ENCODE measurements around the gene AKAP13. TPM values are rescaled to one million over a fixed set of nuclear protein-coding genes. Genes with fewer than 3 reads are reported as not detected.

Gene AKAP13
- total RNA-seq, 4 donors from 2014 or later = 189 to 405 (median 244) TPM

GRCh38 chr15:85452436-85452835 is 72.0 kb downstream of the AKAP13 start:
- TF ChIP-seq CTCF (IDR thresholded peaks at IDR 0.05) (no peak), POLR2A (IDR thresholded peaks at IDR 0.05) (no peak)
- H3K27me3 ChIP-seq = no peaks in the 10 kb centered on the region
- no peaks in the 10 kb centered on the region for H3K9me3 ChIP-seq
- DNase-seq = no peak
- no peak overlapping the region for H3K4me3 ChIP-seq (replicated peaks in 1 of 3)
- WGBS, 2 donors = 100% methylated on average over 1 of the region's 1 CpG
- intact Hi-C loops (cut with DNase I) = no loop called here
- H3K4me1 ChIP-seq = peaks cover 5 to 26% of the 10 kb centered on the region in 2 donors
- H3K36me3 ChIP-seq = no peaks in the 10 kb centered on the region
- H3K27ac ChIP-seq = no peak overlapping the region

GRCh38 chr15:85453144-85453872 is 72.9 kb downstream of the AKAP13 start:
- WGBS, 2 donors = 81 to 83% methylated on average over 4 to 5 of the region's 5 CpGs
- Histone ChIP-seq H3K4me1 (peaks cover 5 to 26% of the 10 kb centered on the region in 2 donors), H3K9me3 (no peaks in the 10 kb centered on the region), H3K4me3 (replicated peaks in 1 of 3) (no peak overlapping the region), H3K27ac (peak overlapping the region in 1 of 3 donors; percentile 13), H3K27me3 (no peaks in the 10 kb centered on the region), H3K36me3 (no peaks in the 10 kb centered on the region)
- TF ChIP-seq CTCF (IDR thresholded peaks at IDR 0.05) = no peak
- no peak for TF ChIP-seq POLR2A (IDR thresholded peaks at IDR 0.05)
- intact Hi-C loops (cut with DNase I) = no loop called here
- DNase-seq = peak in 1 of 2 donors; percentile 13

GRCh38 chr15:85454403-85454802 is 74.0 kb downstream of the AKAP13 start:
- H3K36me3 ChIP-seq = no peaks in the 10 kb centered on the region
- H3K27me3 ChIP-seq = no peaks in the 10 kb centered on the region
- H3K4me1 ChIP-seq = peaks cover 5 to 26% of the 10 kb centered on the region in 2 donors
- TF ChIP-seq CTCF (IDR thresholded peaks at IDR 0.05) = no peak
- WGBS, 2 donors = 71 to 76% methylated on average over 7 of the region's 7 CpGs
- H3K4me3 ChIP-seq (replicated peaks in 1 of 3) = no peak overlapping the region
- no peak overlapping the region for H3K27ac ChIP-seq
- intact Hi-C loops (cut with DNase I) = no loop called here
- no peaks in the 10 kb centered on the region for H3K9me3 ChIP-seq
- DNase-seq = no peak

GRCh38 chr15:85455891-85456290 is 75.5 kb downstream of the AKAP13 start:
- Histone ChIP-seq H3K27ac (no peak overlapping the region), H3K4me1 (peaks cover 5 to 26% of the 10 kb centered on the region in 2 donors), H3K27me3 (no peaks in the 10 kb centered on the region), H3K36me3 (no peaks in the 10 kb centered on the region), H3K4me3 (replicated peaks in 1 of 3) (no peak overlapping the region), H3K9me3 (no peaks in the 10 kb centered on the region)
- intact Hi-C loops (cut with DNase I) = no loop called here
- DNase-seq = no peak
- TF ChIP-seq POLR2A (IDR thresholded peaks at IDR 0.05) (no peak), CTCF (IDR thresholded peaks at IDR 0.05) (no peak)

- DNase-seq = no peak
- intact Hi-C loops (cut with DNase I) = no loop called here
- H3K36me3 ChIP-seq = no peaks in the 10 kb centered on the region
- H3K27ac ChIP-seq = no peak overlapping the region
- H3K4me3 ChIP-seq (replicated peaks in 1 of 3) = no peak overlapping the region
- H3K4me1 ChIP-seq = peaks cover 5 to 26% of the 10 kb centered on the region in 2 donors
- H3K27me3 ChIP-seq = no peaks in the 10 kb centered on the region
- 96 to 98% methylated on average over 3 of the region's 3 CpGs for WGBS, 2 donors
- H3K9me3 ChIP-seq = no peaks in the 10 kb centered on the region
- TF ChIP-seq POLR2A (IDR thresholded peaks at IDR 0.05) (no peak), CTCF (IDR thresholded peaks at IDR 0.05) (no peak)
Measured at GRCh38 chr15:85456798-85457197, 76.4 kb downstream of the AKAP13 start.
